ENCODE results near the gene EVPL. TPM values are rescaled to one million over a fixed set of nuclear protein-coding genes. Genes with fewer than 3 reads are reported as not detected.

The EVPL gene
- total RNA-seq, 1 donor from 2014 or later: not detected

GRCh38 chr17:75981019-75981615 is 46.0 kb downstream of the EVPL start:
- Histone ChIP-seq H3K27me3 (ENCODE audit: insufficient read depth, low read length) (no peaks in the 10 kb centered on the region), H4K20me1 (ENCODE audit: insufficient read depth, low read length) (peaks cover 5% of the 10 kb centered on the region), H3K27ac (ENCODE audit: low read depth, low read length) (no peak overlapping the region), H2AFZ (ENCODE audit: low read depth, low read length) (no peak overlapping the region), H3K9ac (ENCODE audit: low read length) (no peak overlapping the region), H3K4me2 (ENCODE audit: low read length) (no peak overlapping the region), H3K9me3 (ENCODE audit: insufficient read depth, low read depth, low read length) (no peaks in the 10 kb centered on the region), H3K4me3 (ENCODE audit: insufficient read depth, low read depth, low read length) (no peak overlapping the region), H3K79me2 (ENCODE audit: insufficient read depth, low read length) (peaks cover 39% of the 10 kb centered on the region), H3K4me1 (ENCODE audit: insufficient read depth, low read length) (peaks cover 25% of the 10 kb centered on the region), H3K36me3 (ENCODE audit: insufficient read depth, low read length) (peaks cover 1% of the 10 kb centered on the region)
- no peaks in the 10 kb centered on the region for H3K27me3 Mint-ChIP-seq (ENCODE audit: low read depth, unreplicated experiment)
- peaks cover 6% of the 10 kb centered on the region for H3K36me3 Mint-ChIP-seq (ENCODE audit: low read depth, unreplicated experiment)
- peaks cover 42% of the 10 kb centered on the region for H3K4me1 Mint-ChIP-seq (ENCODE audit: low read depth, unreplicated experiment)
- DNase-seq (ENCODE audit: low read depth): no peak
- H3K9me3 Mint-ChIP-seq (ENCODE audit: unreplicated experiment): no peaks in the 10 kb centered on the region
- peak overlapping the region; percentile 73 for H3K4me3 Mint-ChIP-seq (ENCODE audit: unreplicated experiment)
- TF ChIP-seq, protein P1, sequence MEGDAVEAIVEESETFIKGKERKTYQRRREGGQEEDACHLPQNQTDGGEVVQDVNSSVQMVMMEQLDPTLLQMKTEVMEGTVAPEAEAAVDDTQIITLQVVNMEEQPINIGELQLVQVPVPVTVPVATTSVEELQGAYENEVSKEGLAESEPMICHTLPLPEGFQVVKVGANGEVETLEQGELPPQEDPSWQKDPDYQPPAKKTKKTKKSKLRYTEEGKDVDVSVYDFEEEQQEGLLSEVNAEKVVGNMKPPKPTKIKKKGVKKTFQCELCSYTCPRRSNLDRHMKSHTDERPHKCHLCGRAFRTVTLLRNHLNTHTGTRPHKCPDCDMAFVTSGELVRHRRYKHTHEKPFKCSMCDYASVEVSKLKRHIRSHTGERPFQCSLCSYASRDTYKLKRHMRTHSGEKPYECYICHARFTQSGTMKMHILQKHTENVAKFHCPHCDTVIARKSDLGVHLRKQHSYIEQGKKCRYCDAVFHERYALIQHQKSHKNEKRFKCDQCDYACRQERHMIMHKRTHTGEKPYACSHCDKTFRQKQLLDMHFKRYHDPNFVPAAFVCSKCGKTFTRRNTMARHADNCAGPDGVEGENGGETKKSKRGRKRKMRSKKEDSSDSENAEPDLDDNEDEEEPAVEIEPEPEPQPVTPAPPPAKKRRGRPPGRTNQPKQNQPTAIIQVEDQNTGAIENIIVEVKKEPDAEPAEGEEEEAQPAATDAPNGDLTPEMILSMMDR (IDR thresholded peaks at IDR 0.05; ENCODE audit: insufficient read depth, low read depth, low read length): no peak
- TF ChIP-seq EZH2 (IDR thresholded peaks at IDR 0.05; ENCODE audit: insufficient read depth, low read length): no peak
- FAIRE-seq: no peak
- peak overlapping the region; percentile 100 for H3K27ac Mint-ChIP-seq (ENCODE audit: unreplicated experiment)

DNA sequence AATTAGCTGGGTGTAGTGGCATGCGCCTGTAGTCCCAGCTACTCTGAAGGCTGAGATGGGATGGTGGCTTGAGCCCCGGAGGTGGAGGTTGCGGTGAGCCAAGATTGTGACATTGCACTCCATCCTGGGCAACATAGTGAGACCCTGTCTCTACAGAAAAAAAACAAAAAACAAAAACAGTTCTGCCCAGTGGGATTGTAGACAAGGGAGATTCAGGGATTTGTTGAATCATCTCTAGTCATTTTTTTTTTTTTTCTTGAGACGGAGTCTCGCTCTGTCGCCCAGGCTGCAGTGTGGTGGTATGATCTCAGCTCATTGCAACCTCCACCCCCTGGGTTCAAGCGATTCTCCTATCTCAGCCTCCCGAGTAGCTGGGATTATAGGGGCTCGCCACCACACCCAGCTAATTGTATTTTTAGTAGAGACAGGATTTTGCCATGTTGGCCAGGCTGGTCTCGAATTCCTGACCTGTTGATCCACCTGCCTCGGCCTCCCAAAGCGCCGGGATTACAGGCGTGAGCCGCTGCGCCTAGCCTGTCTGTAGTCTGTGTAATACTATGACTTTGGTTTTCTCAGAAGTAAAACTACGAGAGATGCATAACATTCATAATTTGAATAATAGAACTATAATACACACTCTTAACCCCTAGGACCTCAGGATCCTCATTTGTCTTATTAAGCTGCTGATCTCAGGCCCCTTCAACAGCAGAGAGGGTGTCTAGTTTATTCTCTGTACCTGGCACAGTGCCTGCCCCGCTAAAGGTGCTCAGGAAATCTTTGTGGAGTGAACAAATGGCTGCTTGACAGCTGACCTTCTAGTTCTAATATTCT is 46.7 kb downstream of the EVPL start:
- peak overlapping the region; percentile 98 for H3K27ac ChIP-seq (ENCODE audit: low read depth, low read length)
- no peak for TF ChIP-seq EZH2 (IDR thresholded peaks at IDR 0.05; ENCODE audit: insufficient read depth, low read length)
- TF ChIP-seq, protein P1 (IDR thresholded peaks at IDR 0.05; ENCODE audit: insufficient read depth, low read depth, low read length): no peak
- Mint-ChIP-seq H3K4me3 (ENCODE audit: unreplicated experiment) (peak overlapping the region; percentile 98), H3K27ac (ENCODE audit: unreplicated experiment) (peak overlapping the region; percentile 100), H3K36me3 (ENCODE audit: low read depth, unreplicated experiment) (peaks cover 7% of the 10 kb centered on the region), H3K4me1 (ENCODE audit: low read depth, unreplicated experiment) (peaks cover 44% of the 10 kb centered on the region), H3K9me3 (ENCODE audit: unreplicated experiment) (no peaks in the 10 kb centered on the region), H3K27me3 (ENCODE audit: low read depth, unreplicated experiment) (no peaks in the 10 kb centered on the region)
- peak overlapping the region; percentile 86 for H2AFZ ChIP-seq (ENCODE audit: low read depth, low read length)
- peak overlapping the region; percentile 93 for H3K9ac ChIP-seq (ENCODE audit: low read length)
- peaks cover 46% of the 10 kb centered on the region for H3K79me2 ChIP-seq (ENCODE audit: insufficient read depth, low read length)
- peak overlapping the region; percentile 81 for H3K4me3 ChIP-seq (ENCODE audit: insufficient read depth, low read depth, low read length)
- FAIRE-seq (no peak), DNase-seq (ENCODE audit: low read depth) (peak; percentile 15)
- no peaks in the 10 kb centered on the region for H3K9me3 ChIP-seq (ENCODE audit: insufficient read depth, low read depth, low read length)
- peaks cover 2% of the 10 kb centered on the region for H3K36me3 ChIP-seq (ENCODE audit: insufficient read depth, low read length)
- peak overlapping the region; percentile 92 for H3K4me2 ChIP-seq (ENCODE audit: low read length)
- H3K4me1 ChIP-seq (ENCODE audit: insufficient read depth, low read length): peaks cover 25% of the 10 kb centered on the region
- peaks cover 12% of the 10 kb centered on the region for H4K20me1 ChIP-seq (ENCODE audit: insufficient read depth, low read length)
- H3K27me3 ChIP-seq (ENCODE audit: insufficient read depth, low read length): no peaks in the 10 kb centered on the region

Data from astrocyte (in vitro differentiated cells and primary cell).